Stimulated activated CD8-positive, alpha-beta memory T cell treated with anti-CD3 and anti-CD28 coated beads, Interleukin-15, amount 100 ng/mL, for 48 hours (primary cell): ENCODE results near the gene TSPAN2.

Experiments used
- DNase-seq, 2 donors: peaks; one replicate each; pipeline ENCODE4 v3.0.0-alpha.2; 2020; ENCODE audit warnings: low read depth in 2 of 2

Gene TSPAN2

DNA sequence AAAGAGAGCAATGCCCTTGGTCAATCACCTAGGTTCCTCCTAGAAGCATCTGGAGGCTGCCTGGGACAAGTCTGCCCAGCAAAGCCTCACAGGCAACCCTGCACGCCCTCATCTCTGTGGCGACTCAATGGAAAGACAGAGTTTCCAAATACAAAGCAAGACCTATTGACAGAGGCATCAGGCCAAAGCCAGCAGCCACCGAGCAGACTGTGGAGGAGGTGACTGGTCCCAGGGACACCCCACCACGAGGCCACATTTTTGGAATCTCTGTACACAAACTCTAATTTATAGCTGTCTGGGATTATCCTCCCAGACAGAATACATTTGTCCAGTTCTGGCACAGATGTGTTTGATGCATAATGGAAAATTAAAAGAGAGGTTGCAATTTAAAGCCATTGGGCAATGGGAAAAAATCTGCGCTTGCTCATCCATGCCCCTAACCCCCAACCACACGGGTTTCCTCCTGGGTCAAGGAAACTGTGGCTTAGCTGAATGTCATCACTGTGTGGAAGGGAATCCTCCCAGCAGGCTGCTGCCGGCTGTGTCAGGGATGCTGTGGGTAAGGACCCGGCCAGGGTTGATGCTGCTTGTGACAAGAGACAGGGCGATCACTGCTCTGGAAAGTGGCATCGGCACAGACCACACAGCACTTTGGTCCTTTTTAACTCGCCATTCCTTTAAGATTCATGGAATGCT lies 14.3 kb downstream of the TSPAN2 start:
- DNase-seq = no peak

GRCh38 chr1:115073298-115074087 lies 15.8 kb downstream of the TSPAN2 start:
- DNase-seq = no peak

- DNase-seq = no peak
Measured at GRCh38 chr1:115071012-115071664, 18.2 kb downstream of the TSPAN2 start.

DNA sequence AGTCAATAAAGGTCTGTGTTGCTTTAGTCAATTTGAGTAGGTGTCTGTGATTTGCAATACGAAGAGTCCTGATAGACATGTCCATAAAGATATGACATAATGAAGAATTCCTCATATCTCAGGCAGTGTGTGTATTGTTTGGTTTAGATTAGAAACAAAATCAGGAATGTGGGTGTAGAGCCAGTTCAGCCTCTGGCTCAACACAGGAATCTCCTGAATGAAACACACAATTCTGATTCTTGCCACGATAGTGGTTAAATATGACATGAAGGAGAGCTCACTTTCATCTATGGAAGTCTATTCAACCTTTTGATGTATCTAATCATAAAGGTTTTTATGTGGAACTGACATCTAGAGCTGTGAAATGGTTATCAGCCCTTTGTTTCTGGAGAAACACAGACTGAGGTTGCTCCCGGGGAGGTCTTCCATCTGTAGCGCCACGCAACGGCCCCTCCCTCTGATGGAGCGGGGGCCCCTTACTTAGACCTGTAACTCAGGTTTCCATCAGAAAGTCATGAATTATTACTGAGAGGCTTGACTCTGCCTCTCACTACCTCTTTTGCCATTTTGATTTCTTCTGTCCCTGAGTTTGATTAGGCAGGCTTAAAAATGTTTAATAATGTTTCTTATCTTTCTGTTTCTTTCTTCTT lies 19.5 kb downstream of the TSPAN2 start:
- no peak for DNase-seq

DNA sequence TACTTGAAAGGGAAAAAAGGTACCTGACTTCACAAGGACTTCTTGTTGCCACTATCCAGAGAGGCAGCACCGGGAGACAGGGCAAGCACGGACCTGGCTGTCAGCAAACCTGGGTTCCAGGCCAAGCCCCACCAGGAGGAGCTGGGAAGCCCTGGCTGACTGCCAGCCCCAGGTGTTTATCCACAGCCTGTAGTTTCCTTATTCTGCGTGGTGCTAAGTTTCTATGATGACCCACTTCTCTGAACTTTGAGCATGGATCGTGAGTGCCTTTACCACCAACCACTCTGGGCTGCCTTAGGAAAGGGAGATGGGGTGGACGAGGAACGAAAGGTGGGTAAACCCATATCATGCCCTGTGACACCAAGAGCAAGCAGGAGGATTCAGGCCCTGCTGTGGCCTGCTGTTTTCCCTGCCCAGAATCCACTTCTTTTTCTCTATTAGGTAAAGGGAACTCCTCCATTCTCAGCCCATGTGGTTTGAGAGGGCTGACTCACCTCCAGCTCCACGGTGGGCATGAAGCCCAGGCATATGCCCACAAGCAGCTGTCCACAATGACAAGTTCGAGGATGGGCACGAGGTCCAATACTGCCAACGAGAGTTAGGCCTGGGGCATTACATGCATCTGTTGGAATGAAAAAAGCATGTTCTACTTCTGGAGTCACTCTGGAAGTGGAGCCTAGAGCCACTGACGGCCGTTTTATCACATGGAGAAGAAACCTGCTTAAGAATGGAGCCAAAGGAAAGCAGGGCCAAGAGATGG lies 20.3 kb downstream of the TSPAN2 start:
- DNase-seq = no peak

DNA sequence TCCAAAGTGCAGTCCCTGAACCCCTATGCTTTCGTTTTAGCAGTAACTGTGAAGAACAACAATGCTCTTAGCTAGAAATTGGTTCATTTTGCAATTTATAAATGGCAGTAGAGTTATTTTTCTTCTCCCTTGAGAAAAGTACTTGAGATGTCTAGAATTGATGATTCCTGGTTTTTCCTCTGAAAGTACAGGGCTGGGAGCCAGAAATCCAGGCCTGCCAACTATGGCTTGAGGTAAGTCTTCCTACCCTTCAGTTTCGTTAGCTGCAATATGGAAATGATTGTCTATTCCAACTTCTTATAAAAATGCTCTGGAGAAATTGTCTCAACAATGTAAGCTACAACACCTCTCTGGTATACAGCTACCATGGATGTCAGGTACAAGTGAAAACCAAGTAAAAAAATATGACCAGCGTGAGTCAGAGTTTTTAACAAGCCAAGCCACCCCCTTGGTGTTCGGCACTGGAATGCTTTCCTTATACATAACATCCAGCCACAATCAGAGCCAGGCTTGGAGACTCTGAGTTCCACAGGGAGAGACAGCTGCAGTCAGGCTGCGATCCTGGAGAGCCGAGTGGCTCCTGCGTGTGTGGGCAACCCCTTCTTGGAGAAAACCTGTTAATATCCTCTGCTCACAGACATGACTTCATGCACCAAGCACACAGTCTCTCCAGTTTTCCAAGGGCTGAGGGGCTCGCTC lies 22.0 kb downstream of the TSPAN2 start:
- no peak for DNase-seq

DNA sequence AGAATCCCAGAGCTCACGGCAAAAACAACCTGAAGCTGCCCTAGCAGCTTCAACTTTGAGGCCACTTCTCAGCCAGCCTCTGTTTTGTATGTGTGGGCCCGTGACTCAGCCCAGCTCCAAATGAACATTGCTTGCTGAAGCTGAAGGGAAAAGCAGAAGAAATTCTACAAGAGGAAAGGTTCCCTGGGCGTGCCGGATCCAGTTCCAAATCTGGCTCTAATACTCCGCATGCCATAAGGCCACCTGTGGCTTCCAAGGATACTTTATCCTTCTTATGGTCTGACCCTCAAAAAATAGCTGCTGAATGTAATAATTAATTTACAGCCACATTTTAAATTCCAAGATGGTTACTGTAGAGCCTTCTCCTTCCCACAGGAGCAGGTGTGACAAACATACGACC lies 24.3 kb downstream of the TSPAN2 start:
- DNase-seq = no peak

DNA sequence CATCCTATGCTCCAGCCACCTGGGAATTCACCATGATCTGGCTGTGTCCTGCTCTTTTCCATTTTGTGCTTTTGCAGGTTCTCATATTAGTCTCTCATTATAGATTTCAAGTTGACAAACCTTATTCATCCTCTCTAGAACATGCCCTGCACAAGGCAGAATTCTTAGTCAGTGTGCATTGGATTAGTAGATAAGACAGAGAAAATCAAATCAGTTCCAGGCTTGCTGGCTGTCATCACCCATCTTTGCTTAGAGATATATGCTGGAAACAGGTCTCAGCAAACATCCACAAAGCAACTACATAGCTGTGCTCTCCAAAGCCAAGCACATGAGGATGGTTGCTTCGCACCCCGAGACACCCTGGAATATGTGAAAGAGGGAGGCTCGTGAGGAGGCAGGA lies 24.8 kb downstream of the TSPAN2 start:
- DNase-seq = no peak

DNA sequence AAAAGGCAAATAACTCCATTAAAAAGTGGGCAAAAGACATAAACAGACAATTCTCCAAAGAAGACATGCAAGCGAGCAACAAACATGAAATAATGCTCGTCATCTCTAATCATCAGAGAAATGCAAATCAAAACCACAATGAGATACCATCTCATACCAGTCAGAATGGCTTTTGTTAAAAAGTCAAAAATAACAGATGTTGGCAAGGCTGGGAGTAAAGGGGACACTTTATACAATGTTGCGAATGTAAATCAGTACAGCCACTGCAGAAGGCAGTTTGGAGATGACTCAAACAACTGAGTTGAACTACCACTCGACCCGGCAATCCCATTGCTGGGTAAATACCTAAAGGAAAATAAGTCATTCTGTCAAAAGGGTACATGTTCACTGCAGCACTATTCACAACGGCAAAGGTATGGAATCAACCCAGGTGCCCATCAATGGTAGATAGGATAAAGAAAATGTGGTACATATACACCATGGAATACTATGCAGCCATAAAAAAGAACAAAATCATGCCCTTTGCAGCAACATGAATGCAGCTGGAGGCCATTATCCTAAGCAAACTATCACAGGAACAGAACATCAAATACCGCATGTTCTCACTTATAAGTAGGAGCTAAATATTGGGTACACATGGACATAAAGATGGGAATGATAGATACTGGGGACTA lies 25.9 kb downstream of the TSPAN2 start:
- peak in 1 of 2 donors; percentile 15 for DNase-seq

GRCh38 chr1:115062542-115063004 lies 26.7 kb downstream of the TSPAN2 start:
- peak; percentile 77 to 85 for DNase-seq

DNA sequence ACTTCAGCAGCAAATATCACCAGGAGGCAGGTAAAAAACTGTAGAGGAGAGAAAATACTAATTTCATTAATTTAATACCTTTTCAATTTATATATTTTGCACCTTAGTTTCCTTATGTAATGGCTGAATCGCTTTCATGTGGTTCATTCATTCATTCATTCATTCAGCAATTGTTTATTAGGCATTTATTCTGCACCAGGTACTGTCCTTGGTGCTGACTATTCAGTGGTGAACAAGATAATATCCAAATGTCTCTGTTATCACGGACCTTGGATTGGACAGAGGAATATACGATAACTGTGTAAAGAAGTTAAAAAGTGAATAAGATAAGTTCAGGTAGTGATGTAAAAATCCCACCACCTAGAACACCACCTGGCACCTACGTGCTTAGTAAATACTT lies 28.8 kb downstream of the TSPAN2 start:
- no peak for DNase-seq

DNA sequence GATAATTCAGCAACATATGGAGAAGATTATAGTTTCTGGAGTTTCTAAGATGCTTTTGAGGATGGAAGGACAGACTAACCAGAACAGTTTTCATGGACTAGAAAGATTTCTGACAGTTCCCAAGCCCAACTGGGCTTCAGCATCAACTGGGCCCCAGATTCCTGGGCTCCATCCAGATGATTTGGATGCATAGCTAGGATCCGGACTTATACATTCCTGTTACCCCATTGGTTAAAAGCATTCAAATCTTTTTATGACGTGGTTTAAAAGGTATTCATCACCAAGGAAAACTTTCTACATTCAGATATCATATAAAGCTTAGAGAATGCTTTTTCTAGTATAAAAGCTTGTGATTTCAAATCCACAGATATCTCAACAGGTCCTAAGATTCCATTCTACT lies 30.0 kb downstream of the TSPAN2 start:
- DNase-seq = no peak

GRCh38 chr1:115057661-115058254 lies 31.5 kb downstream of the TSPAN2 start:
- DNase-seq = no peak

- no peak for DNase-seq
Measured at GRCh38 chr1:115056395-115056798, 32.9 kb downstream of the TSPAN2 start.

GRCh38 chr1:115052454-115053083 lies 36.7 kb downstream of the TSPAN2 start:
- DNase-seq = peak in 1 of 2 donors; percentile 14

- no peak for DNase-seq
Measured at GRCh38 chr1:115051850-115052249, 37.5 kb downstream of the TSPAN2 start.

GRCh38 chr1:115046751-115047150 lies 42.6 kb downstream of the TSPAN2 start:
- no peak for DNase-seq

- no peak for DNase-seq
Measured at GRCh38 chr1:115041654-115042053, 47.6 kb downstream of the TSPAN2 start.

GRCh38 chr1:115040501-115040900 lies 48.8 kb downstream of the TSPAN2 start:
- DNase-seq = no peak
